A673 (cell line): ENCODE data around the gene CAMKK1.

Source experiments
- CTCF ChIP-seq: fragments of 300-800, 200-600 bp; sonication (generic); conservative IDR thresholded peaks from 2 replicates; pipeline ENCODE4 v1.5.1; 2017; ENCODE audit warnings: low read depth, mild to moderate bottlenecking, antibody characterized with exemption, low read length, moderate library complexity, mixed read lengths
- EZH2 ChIP-seq: fragments of 200-600 bp; sonication (generic); IDR thresholded peaks from 2 replicates; pipeline ENCODE4 v1.6.1; 2017; ENCODE audit warnings: borderline replicate concordance, low read depth, mild to moderate bottlenecking, mixed read lengths, antibody characterized with exemption, low read length; ENCODE audit not compliant: poor library complexity, severe bottlenecking

GRCh38 chr17:3864534-3864933, 28.3 kb downstream of the CAMKK1 start:
- no peak for TF ChIP-seq CTCF
- no peak for TF ChIP-seq EZH2
